ENCODE measurements around the gene DHRS9.

Gene DHRS9

DNA sequence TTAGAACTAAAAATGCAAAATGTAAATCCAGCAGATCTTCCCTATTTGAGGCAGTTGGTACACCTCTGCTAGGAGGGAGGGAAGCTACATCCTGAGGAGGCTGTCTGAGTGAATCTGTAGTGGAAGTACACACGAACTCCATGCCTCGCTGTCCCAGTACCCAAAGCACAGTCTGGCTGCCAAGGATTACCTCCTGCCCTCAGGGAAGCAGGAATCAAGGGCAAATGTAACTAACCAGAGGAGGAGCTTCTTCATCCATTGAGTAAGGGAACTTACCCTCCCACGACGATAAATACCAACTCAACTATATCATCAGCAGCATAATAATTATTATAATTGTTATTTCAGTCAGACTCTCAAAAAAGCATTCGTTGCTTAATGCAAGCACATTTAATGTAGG is 2.1 kb downstream of the DHRS9 start:
- Histone ChIP-seq H3K4me3 (ENCODE audit: low read length, poor library complexity, severe bottlenecking) (no peak overlapping the region), H3K9me2 (replicated peaks; ENCODE audit: low read depth, low read length) (no peaks in the 10 kb centered on the region), H3K9ac (ENCODE audit: low read depth, low read length, poor library complexity, severe bottlenecking) (no peak overlapping the region), H3K4me2 (ENCODE audit: low read depth, low read length, poor library complexity, severe bottlenecking) (no peak overlapping the region), H2AFZ (ENCODE audit: low read length) (no peak overlapping the region), H3K36me3 (ENCODE audit: insufficient read depth, low read length) (no peaks in the 10 kb centered on the region), H3K4me1 (ENCODE audit: insufficient read depth, low read length, poor library complexity, severe bottlenecking) (peaks cover 11% of the 10 kb centered on the region), H3K79me2 (ENCODE audit: insufficient read depth, low read length) (no peaks in the 10 kb centered on the region), H3F3A (ENCODE audit: low read depth) (no peaks in the 10 kb centered on the region), H3K27me3 (ENCODE audit: insufficient read depth, low read length, poor library complexity, severe bottlenecking) (no peaks in the 10 kb centered on the region), H3K9me3 (ENCODE audit: insufficient read depth, low read depth, low read length) (no peaks in the 10 kb centered on the region), H4K20me1 (ENCODE audit: insufficient read depth, low read length, poor library complexity, severe bottlenecking) (no peaks in the 10 kb centered on the region)
- TF ChIP-seq, protein P1, sequence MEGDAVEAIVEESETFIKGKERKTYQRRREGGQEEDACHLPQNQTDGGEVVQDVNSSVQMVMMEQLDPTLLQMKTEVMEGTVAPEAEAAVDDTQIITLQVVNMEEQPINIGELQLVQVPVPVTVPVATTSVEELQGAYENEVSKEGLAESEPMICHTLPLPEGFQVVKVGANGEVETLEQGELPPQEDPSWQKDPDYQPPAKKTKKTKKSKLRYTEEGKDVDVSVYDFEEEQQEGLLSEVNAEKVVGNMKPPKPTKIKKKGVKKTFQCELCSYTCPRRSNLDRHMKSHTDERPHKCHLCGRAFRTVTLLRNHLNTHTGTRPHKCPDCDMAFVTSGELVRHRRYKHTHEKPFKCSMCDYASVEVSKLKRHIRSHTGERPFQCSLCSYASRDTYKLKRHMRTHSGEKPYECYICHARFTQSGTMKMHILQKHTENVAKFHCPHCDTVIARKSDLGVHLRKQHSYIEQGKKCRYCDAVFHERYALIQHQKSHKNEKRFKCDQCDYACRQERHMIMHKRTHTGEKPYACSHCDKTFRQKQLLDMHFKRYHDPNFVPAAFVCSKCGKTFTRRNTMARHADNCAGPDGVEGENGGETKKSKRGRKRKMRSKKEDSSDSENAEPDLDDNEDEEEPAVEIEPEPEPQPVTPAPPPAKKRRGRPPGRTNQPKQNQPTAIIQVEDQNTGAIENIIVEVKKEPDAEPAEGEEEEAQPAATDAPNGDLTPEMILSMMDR (conservative IDR thresholded peaks at IDR 0.05; ENCODE audit: low read length), result no peak
- no peak for TF ChIP-seq EZH2phosphoT487 (IDR thresholded peaks at IDR 0.05; ENCODE audit: borderline replicate concordance)

DNA sequence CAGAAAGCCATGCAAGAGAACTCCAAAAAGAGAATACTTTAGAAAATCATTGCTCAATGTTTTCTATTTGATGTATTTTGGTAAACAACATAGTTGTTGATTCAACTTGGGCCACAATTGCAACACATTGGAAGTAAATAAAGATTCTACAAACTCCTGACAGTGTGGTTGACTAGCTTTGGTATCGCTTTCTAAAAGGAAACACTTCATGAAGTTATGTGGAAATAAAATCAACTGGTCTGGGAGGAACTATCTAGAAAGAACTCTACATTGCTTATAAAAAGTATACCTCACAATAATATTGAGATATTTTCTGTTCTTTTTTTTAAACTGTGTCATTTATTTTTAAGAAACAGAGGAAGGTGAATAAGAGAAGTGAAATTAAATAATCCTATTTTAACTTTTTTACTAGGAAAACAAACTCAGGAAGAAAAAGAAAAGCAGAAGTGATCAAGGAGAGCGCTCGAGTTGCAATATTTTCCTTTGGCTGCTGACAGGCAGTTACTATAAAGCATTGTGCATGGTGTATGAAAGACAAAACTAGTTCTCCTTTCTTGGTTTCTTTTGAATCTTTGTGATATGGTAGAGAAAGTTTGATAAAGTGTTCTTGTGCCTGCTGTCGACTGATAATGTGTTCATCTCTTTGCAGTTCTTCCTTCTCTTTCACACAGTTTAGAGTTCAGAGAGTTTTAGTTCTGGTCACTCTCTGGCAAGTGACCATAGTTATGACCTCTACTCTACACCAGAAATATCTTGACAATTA is 3.0 kb downstream of the DHRS9 start:
- Histone ChIP-seq H3K9ac (ENCODE audit: low read depth, low read length, poor library complexity, severe bottlenecking) (no peak overlapping the region), H3K27me3 (ENCODE audit: insufficient read depth, low read length, poor library complexity, severe bottlenecking) (no peaks in the 10 kb centered on the region), H3K36me3 (ENCODE audit: insufficient read depth, low read length) (no peaks in the 10 kb centered on the region), H4K20me1 (ENCODE audit: insufficient read depth, low read length, poor library complexity, severe bottlenecking) (no peaks in the 10 kb centered on the region), H2AFZ (ENCODE audit: low read length) (peak overlapping the region; percentile 16), H3K4me3 (ENCODE audit: low read length, poor library complexity, severe bottlenecking) (no peak overlapping the region), H3K9me2 (replicated peaks; ENCODE audit: low read depth, low read length) (no peaks in the 10 kb centered on the region), H3K79me2 (ENCODE audit: insufficient read depth, low read length) (no peaks in the 10 kb centered on the region), H3K4me1 (ENCODE audit: insufficient read depth, low read length, poor library complexity, severe bottlenecking) (peaks cover 17% of the 10 kb centered on the region), H3F3A (ENCODE audit: low read depth) (no peaks in the 10 kb centered on the region), H3K4me2 (ENCODE audit: low read depth, low read length, poor library complexity, severe bottlenecking) (no peak overlapping the region), H3K9me3 (ENCODE audit: insufficient read depth, low read depth, low read length) (no peaks in the 10 kb centered on the region)
- TF ChIP-seq EZH2phosphoT487 (IDR thresholded peaks at IDR 0.05; ENCODE audit: borderline replicate concordance), result no peak
- TF ChIP-seq, protein P1 (conservative IDR thresholded peaks at IDR 0.05; ENCODE audit: low read length), result no peak

DNA sequence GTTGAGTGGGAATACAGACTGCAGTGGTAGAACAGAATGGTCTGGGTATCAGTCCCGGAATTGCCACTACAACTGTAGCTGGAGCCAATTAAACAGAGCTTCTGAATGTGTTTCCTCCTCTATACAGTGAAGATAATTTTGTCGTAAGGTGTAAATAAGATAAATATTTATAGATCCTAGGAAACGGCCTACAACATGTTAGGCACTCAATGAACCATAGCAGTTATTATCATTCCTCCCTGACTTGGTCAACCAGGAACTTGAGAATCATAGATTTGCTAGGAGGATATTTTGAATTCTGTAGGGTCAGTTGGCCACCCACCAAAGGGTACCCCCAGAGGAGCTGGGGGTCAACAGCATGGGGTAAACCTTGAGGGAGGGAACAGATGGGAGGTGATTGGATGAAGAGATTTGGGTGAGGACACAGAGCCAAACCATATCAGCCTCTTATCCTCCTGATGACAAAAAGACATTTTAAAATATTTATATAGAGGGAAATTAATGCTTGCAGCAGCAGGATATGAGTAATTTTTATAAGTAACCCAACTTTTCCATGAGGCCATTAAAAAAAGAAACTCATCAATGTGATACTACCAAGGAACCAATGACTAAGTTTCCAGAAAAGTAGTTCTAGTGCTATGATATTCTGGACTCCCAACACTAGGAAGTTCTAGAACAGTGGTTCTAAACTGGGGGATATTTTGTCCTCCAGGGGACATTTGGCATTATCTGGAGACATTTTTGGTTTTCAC is 4.0 kb downstream of the DHRS9 start:
- H3K4me2 ChIP-seq (ENCODE audit: low read depth, low read length, poor library complexity, severe bottlenecking), result no peak overlapping the region
- H3K79me2 ChIP-seq (ENCODE audit: insufficient read depth, low read length), result no peaks in the 10 kb centered on the region
- no peak overlapping the region for H3K4me3 ChIP-seq (ENCODE audit: low read length, poor library complexity, severe bottlenecking)

More for the DNA sequence above, 4.0 kb downstream of the DHRS9 start:
- Histone ChIP-seq H3K9ac (ENCODE audit: low read depth, low read length, poor library complexity, severe bottlenecking) (no peak overlapping the region), H3K9me2 (replicated peaks; ENCODE audit: low read depth, low read length) (no peaks in the 10 kb centered on the region), H3F3A (ENCODE audit: low read depth) (no peaks in the 10 kb centered on the region; the same call in 1 of the 2 replicates), H4K20me1 (ENCODE audit: insufficient read depth, low read length, poor library complexity, severe bottlenecking) (no peaks in the 10 kb centered on the region), H2AFZ (ENCODE audit: low read length) (no peak overlapping the region), H3K4me1 (ENCODE audit: insufficient read depth, low read length, poor library complexity, severe bottlenecking) (peaks cover 27% of the 10 kb centered on the region), H3K27me3 (ENCODE audit: insufficient read depth, low read length, poor library complexity, severe bottlenecking) (no peaks in the 10 kb centered on the region), H3K9me3 (ENCODE audit: insufficient read depth, low read depth, low read length) (no peaks in the 10 kb centered on the region), H3K36me3 (ENCODE audit: insufficient read depth, low read length) (no peaks in the 10 kb centered on the region)
- no peak for TF ChIP-seq EZH2phosphoT487 (IDR thresholded peaks at IDR 0.05; ENCODE audit: borderline replicate concordance)
- TF ChIP-seq, protein P1 (conservative IDR thresholded peaks at IDR 0.05; ENCODE audit: low read length), result no peak
